Stimulated activated CD4-positive, alpha-beta T cell treated with anti-CD3 and anti-CD28 coated beads, Interleukin-2, amount 100 ng/mL, for 24 hours (primary cell): ENCODE data around the gene CYP3A7.
"Not testable (repeated sequence)": the region's sequence is repeated elsewhere in the genome, so short reads cannot be mapped to it uniquely, and the experiment has no call there.

Experiments
- DNase-seq, 2 donors: peaks; one replicate each; pipeline ENCODE4 v3.0.0-alpha.2; 2020

The CYP3A7 gene

DNA sequence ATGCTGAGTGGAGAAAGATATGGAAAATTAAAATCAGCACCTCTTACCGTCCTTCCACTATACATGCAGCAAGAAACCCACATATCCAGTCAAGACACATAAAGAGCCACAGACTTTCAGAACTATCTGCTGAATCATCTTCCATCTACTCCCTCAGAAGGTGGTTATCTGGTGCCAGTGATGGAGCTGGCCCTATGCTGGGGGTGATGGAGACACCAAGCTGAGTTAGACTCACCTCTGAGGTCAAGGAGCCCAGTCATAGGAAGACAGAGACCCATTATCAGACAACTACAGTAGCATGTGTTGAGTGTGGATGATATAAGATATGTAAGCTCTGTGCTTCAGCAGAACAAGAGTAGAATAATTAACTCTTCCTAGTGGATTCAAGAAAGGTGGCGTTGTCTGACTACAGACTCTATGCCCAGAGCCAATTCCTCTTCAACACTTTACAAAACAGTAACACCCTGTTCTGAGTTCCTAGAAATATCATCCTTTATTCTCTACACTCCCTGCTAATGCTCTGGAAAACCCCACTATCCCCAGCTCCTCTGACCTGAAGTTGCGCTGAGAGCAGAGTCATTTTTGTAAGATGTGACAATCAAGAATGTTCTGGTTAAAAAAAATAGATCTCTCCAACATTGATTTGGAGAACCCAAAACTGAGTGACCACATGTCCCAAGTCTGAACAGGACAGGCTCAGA lies 69.5 kb downstream of the CYP3A7 start:
- no peak for DNase-seq

GRCh38 chr7:99657879-99658278 lies 77.1 kb downstream of the CYP3A7 start:
- DNase-seq: not testable (repeated sequence)
